Loucy (cell line): ENCODE measurements around the gene ZNF613.

ENCODE experiments used
- H2AFZ ChIP-seq: fragments of 200-600 bp; sonication (generic); 2 replicates; pipeline ENCODE4 v1.6.0; 2016; ENCODE audit warnings: antibody characterized with exemption, mild to moderate bottlenecking, low read length, moderate library complexity
- H3F3A ChIP-seq: fragments of 200-600 bp; 2 replicates; pipeline ENCODE4 v1.6.0; 2016; ENCODE audit warnings: antibody characterized with exemption, low read depth, mild to moderate bottlenecking
- H3K27me3 ChIP-seq: fragments of 200-600 bp; sonication (generic); 2 replicates; pipeline ENCODE4 v1.6.1; 2014; ENCODE audit warnings: low read length, mild to moderate bottlenecking; ENCODE audit not compliant: insufficient read depth, poor library complexity, severe bottlenecking
- H3K36me3 ChIP-seq: fragments of 200-600 bp; sonication (generic); 2 replicates; pipeline ENCODE4 v1.6.1; 2016; ENCODE audit warnings: low read length; ENCODE audit not compliant: insufficient read depth
- H3K4me1 ChIP-seq: fragments of 200-600 bp; sonication (generic); 2 replicates; pipeline ENCODE4 v1.5.1; 2014; ENCODE audit warnings: low read length, mild to moderate bottlenecking; ENCODE audit not compliant: insufficient read depth, poor library complexity, severe bottlenecking
- H3K4me2 ChIP-seq: fragments of 200-600 bp; sonication (generic); 2 replicates; pipeline ENCODE4 v1.6.0; 2014; ENCODE audit warnings: antibody characterized with exemption, low read length, low read depth, mild to moderate bottlenecking; ENCODE audit not compliant: poor library complexity, severe bottlenecking
- H3K4me3 ChIP-seq: fragments of 200-600 bp; sonication (generic); 2 replicates; pipeline ENCODE4 v1.5.1; 2014; ENCODE audit warnings: low read length, mild to moderate bottlenecking, mixed read lengths; ENCODE audit not compliant: poor library complexity, severe bottlenecking
- H3K79me2 ChIP-seq: fragments of 200-600 bp; sonication (generic); 2 replicates; pipeline ENCODE4 v1.6.1; 2014; ENCODE audit warnings: low read length; ENCODE audit not compliant: insufficient read depth
- H3K9ac ChIP-seq: fragments of 200-600 bp; sonication (generic); 2 replicates; pipeline ENCODE4 v1.6.0; 2014; ENCODE audit warnings: mild to moderate bottlenecking, low read depth, low read length, moderate library complexity; ENCODE audit not compliant: poor library complexity, severe bottlenecking
- H3K9me2 ChIP-seq: fragments of 200-600 bp; sonication (generic); replicated peaks from 2 replicates; pipeline ENCODE4 v1.6.1; 2016; ENCODE audit warnings: low read depth, low read length, mixed read lengths
- H3K9me3 ChIP-seq: fragments of 200-600 bp; sonication (generic); 2 replicates; pipeline ENCODE4 v1.6.1; 2014; ENCODE audit warnings: mild to moderate bottlenecking, antibody characterized with exemption, low read length, low read depth; ENCODE audit not compliant: insufficient read depth
- H4K20me1 ChIP-seq: fragments of 200-600 bp; sonication (generic); 2 replicates; pipeline ENCODE4 v1.6.0; 2014; ENCODE audit warnings: antibody characterized with exemption, low read length, mild to moderate bottlenecking; ENCODE audit not compliant: insufficient read depth, poor library complexity, severe bottlenecking
- CTCF ChIP-seq: fragments of 200-600 bp; sonication (generic); conservative IDR thresholded peaks from 2 replicates; pipeline ENCODE4 v1.5.1; 2014; ENCODE audit warnings: mild to moderate bottlenecking, antibody characterized with exemption, low read length
- EZH2phosphoT487 ChIP-seq: fragments of 200-600 bp; IDR thresholded peaks from 2 replicates; pipeline ENCODE4 v1.6.1; 2018; ENCODE audit warnings: antibody characterized with exemption, mild to moderate bottlenecking, moderate library complexity, borderline replicate concordance

The ZNF613 gene

GRCh38 chr19:51976852-51977251, 49.6 kb downstream of the ZNF613 start:
- Histone ChIP-seq H3K4me3 (no peak overlapping the region), H3F3A (no peaks in the 10 kb centered on the region), H3K4me2 (no peak overlapping the region), H3K9me2 (no peaks in the 10 kb centered on the region), H4K20me1 (no peaks in the 10 kb centered on the region), H3K36me3 (peaks cover 30% of the 10 kb centered on the region), H2AFZ (no peak overlapping the region), H3K9ac (no peak overlapping the region), H3K79me2 (peaks cover 48% of the 10 kb centered on the region), H3K4me1 (no peaks in the 10 kb centered on the region), H3K9me3 (peaks cover 20% of the 10 kb centered on the region; the same call in 1 of the 2 replicates), H3K27me3 (no peaks in the 10 kb centered on the region)
- TF ChIP-seq CTCF = no peak
- TF ChIP-seq EZH2phosphoT487 = no peak

- H3K36me3 ChIP-seq = peaks cover 25% of the 10 kb centered on the region
Measured at GRCh38 chr19:51977346-51977745, 50.1 kb downstream of the ZNF613 start.

GRCh38 chr19:51978882-51979281, 51.6 kb downstream of the ZNF613 start:
- Histone ChIP-seq H3K4me3 (no peak overlapping the region), H3K27me3 (no peaks in the 10 kb centered on the region), H3K9ac (no peak overlapping the region), H4K20me1 (no peaks in the 10 kb centered on the region), H3K4me1 (no peaks in the 10 kb centered on the region), H3K9me2 (no peaks in the 10 kb centered on the region), H3F3A (no peaks in the 10 kb centered on the region), H3K79me2 (peaks cover 63% of the 10 kb centered on the region), H3K9me3 (peaks cover 5% of the 10 kb centered on the region; the same call in 1 of the 2 replicates), H3K36me3 (peaks cover 10% of the 10 kb centered on the region; the same call in 1 of the 2 replicates), H3K4me2 (no peak overlapping the region), H2AFZ (no peak overlapping the region)
- TF ChIP-seq CTCF (no peak), EZH2phosphoT487 (no peak)

More at GRCh38 chr19:51977346-51977745, 50.1 kb downstream of the ZNF613 start:
- Histone ChIP-seq H3K27me3 (no peaks in the 10 kb centered on the region), H3K9ac (no peak overlapping the region), H4K20me1 (no peaks in the 10 kb centered on the region), H3K4me3 (no peak overlapping the region), H3K79me2 (peaks cover 53% of the 10 kb centered on the region), H3K9me3 (peaks cover 15% of the 10 kb centered on the region; the same call in 1 of the 2 replicates), H3K4me1 (no peaks in the 10 kb centered on the region), H3K4me2 (no peak overlapping the region), H3K9me2 (no peaks in the 10 kb centered on the region), H3F3A (no peaks in the 10 kb centered on the region), H2AFZ (no peak overlapping the region)
- TF ChIP-seq CTCF = no peak
- TF ChIP-seq EZH2phosphoT487 = no peak
